ENCODE measurements around the gene TRMU.

GRCh38 chr22:46392137-46392844 lies 56.8 kb downstream of the TRMU start:
- TF ChIP-seq ZFP30 (CRISPR knock-in tag; IDR thresholded peaks at IDR 0.05) (no peak), ESRRG (CRISPR knock-in tag; IDR thresholded peaks at IDR 0.05) (no peak), CSRNP3 (CRISPR knock-in tag; IDR thresholded peaks at IDR 0.05) (no peak), POU6F1 (CRISPR knock-in tag; IDR thresholded peaks at IDR 0.05; ENCODE audit: borderline replicate concordance, low read depth) (no peak), ARNTL (CRISPR knock-in tag; IDR thresholded peaks at IDR 0.05; ENCODE audit: borderline replicate concordance, low read depth) (no peak), TCF4 (CRISPR knock-in tag; IDR thresholded peaks at IDR 0.05; ENCODE audit: borderline replicate concordance) (no peak), ZC3H10 (CRISPR knock-in tag; IDR thresholded peaks at IDR 0.05) (no peak), BACH2 (CRISPR knock-in tag; IDR thresholded peaks at IDR 0.05; ENCODE audit: borderline replicate concordance) (no peak), GLIS3 (CRISPR knock-in tag; IDR thresholded peaks at IDR 0.05) (no peak), CREB5 (CRISPR knock-in tag; IDR thresholded peaks at IDR 0.05; ENCODE audit: low read depth) (no peak), CSDC2 (CRISPR knock-in tag; IDR thresholded peaks at IDR 0.05) (no peak), RARB (CRISPR knock-in tag; IDR thresholded peaks at IDR 0.05) (no peak), PATZ1 (CRISPR knock-in tag; IDR thresholded peaks at IDR 0.05; ENCODE audit: borderline replicate concordance) (no peak), ZNF70 (CRISPR knock-in tag; IDR thresholded peaks at IDR 0.05) (no peak)
